H1 (cell line): ENCODE measurements around the gene SMIM31. TPM values are rescaled to one million over a fixed set of nuclear protein-coding genes. Genes with fewer than 3 reads are reported as not detected.

Experiments
- CTCF ChIA-PET: fragments of 300-600 bp; sonication (Branson Sonifier 250); formaldehyde crosslinking; loops from one replicate; lab custom pipeline; 2021; ENCODE audit not compliant: partially characterized antibody; lab: Charles Lee
- POLR2A ChIA-PET: fragments of 300-600 bp; sonication (Branson Sonifier 250); formaldehyde crosslinking; loops from one replicate; lab custom pipeline; 2021; ENCODE audit warnings: inconsistent platforms; ENCODE audit not compliant: partially characterized antibody; lab: Charles Lee
- DNase-seq, 2 experiments: peaks; one replicate each; pipeline versions ENCODE4 v3.0.0 to v3.0.0-alpha.2; 2010 to 2022; ENCODE audit warnings: low spot score in 2 of 2, low read depth in 1 of 2, mixed read lengths in 1 of 2
- FAIRE-seq: peaks from 2 replicates; lab custom pipeline; 2011; peaks lifted over from hg19 to GRCh38; lab: Jason Lieb, UNC
- H2AFZ ChIP-seq: 2 replicates; pipeline ENCODE4 v1.8.1; 2012; ENCODE audit warnings: low read length, inconsistent platforms
- H2AK5ac ChIP-seq: 2 replicates; pipeline ENCODE4 v1.6.1; 2013; ENCODE audit warnings: low read depth, low read length
- H2BK120ac ChIP-seq: replicated peaks from 2 replicates; pipeline ENCODE3; 2013; ENCODE audit warnings: low read depth, low read length, inconsistent platforms
- H2BK12ac ChIP-seq: 2 replicates; pipeline ENCODE4 v1.6.1; 2013; ENCODE audit warnings: low read depth, low read length
- H2BK15ac ChIP-seq: 2 replicates; pipeline ENCODE4 v1.6.1; 2013; ENCODE audit warnings: low read length
- H2BK20ac ChIP-seq: 2 replicates; pipeline ENCODE4 v1.6.1; 2013; ENCODE audit warnings: low read length
- H2BK5ac ChIP-seq: 2 replicates; pipeline ENCODE4 v1.6.1; 2013; ENCODE audit warnings: low read depth, low read length
- H3K14ac ChIP-seq: 2 replicates; pipeline ENCODE4 v1.6.1; 2013; ENCODE audit warnings: inconsistent platforms; ENCODE audit not compliant: insufficient read length
- H3K18ac ChIP-seq: 2 replicates; pipeline ENCODE4 v1.6.1; 2013; ENCODE audit warnings: low read length; ENCODE audit errors: extremely low read depth
- H3K23ac ChIP-seq: 2 replicates; pipeline ENCODE4 v1.6.1; 2013; ENCODE audit warnings: inconsistent platforms; ENCODE audit not compliant: insufficient read length
- H3K23me2 ChIP-seq: 2 replicates; pipeline ENCODE4 v1.6.1; 2013; ENCODE audit warnings: low read depth, low read length
- H3K27ac ChIP-seq: 2 replicates; pipeline ENCODE4 v1.6.1; 2011; ENCODE audit warnings: low read depth, low read length, inconsistent platforms
- H3K27me3 ChIP-seq, 4 experiments: replicated peaks in 1 of 4; 1 replicate in 1 of 4; 2 replicates in 3 of 4; pipeline versions ENCODE4 v1.6.1 to v1.8.1; 2011 to 2013; ENCODE audit warnings: low read length in 3 of 4, mild to moderate bottlenecking in 3 of 4, inconsistent platforms in 2 of 4, mixed read lengths in 2 of 4, moderate library complexity in 1 of 4; ENCODE audit not compliant: control insufficient read depth in 3 of 4, insufficient read depth in 3 of 4; ENCODE audit errors: extremely low read depth in 1 of 4
- H3K36me3 ChIP-seq, 4 experiments: 2 replicates each; pipeline versions ENCODE4 v1.6.1 to v1.8.1; 2011 to 2013; ENCODE audit warnings: mild to moderate bottlenecking in 4 of 4, low read length in 3 of 4, moderate library complexity in 2 of 4, control low read depth in 1 of 4, inconsistent platforms in 1 of 4; ENCODE audit not compliant: insufficient read depth in 4 of 4, control insufficient read depth in 2 of 4
- H3K4ac ChIP-seq: replicated peaks from 2 replicates; pipeline ENCODE3; 2013; ENCODE audit warnings: low read length, low read depth, mixed read lengths, inconsistent platforms; ENCODE audit not compliant: insufficient read length
- H3K4me1 ChIP-seq, 4 experiments: replicated peaks in 1 of 4; 1 replicate in 1 of 4; 2 replicates in 3 of 4; pipeline versions ENCODE4 v1.6.1 to v1.8.1; 2011 to 2013; ENCODE audit warnings: low read length in 3 of 4, inconsistent platforms in 2 of 4, mixed read lengths in 1 of 4; ENCODE audit not compliant: insufficient read depth in 4 of 4, control insufficient read depth in 3 of 4
- H3K4me2 ChIP-seq, 2 experiments: 2 replicates each; pipeline versions ENCODE4 v1.6.1 to v1.8.1; 2011 to 2013; ENCODE audit warnings: low read depth in 2 of 2, low read length in 2 of 2, control low read depth in 1 of 2, inconsistent platforms in 1 of 2, mild to moderate bottlenecking in 1 of 2; ENCODE audit not compliant: insufficient read depth in 1 of 2
- H3K4me3 ChIP-seq, 4 experiments: fragments of 200-600, 300-600 bp in 1 of 4; sonication (generic), shearing (Covaris generic), sonication (Bioruptor Twin) in 1 of 4; 2 replicates each; pipeline versions ENCODE4 v1.5.1 to v1.8.1; 2011 to 2016; ENCODE audit warnings: low read length in 4 of 4, low read depth in 3 of 4, control low read depth in 2 of 4, inconsistent platforms in 2 of 4, mild to moderate bottlenecking in 2 of 4, mixed read lengths in 1 of 4, moderate library complexity in 1 of 4; ENCODE audit not compliant: insufficient read depth in 2 of 4; ENCODE audit errors: extremely low read depth in 1 of 4
- H3K56ac ChIP-seq: replicated peaks from 2 replicates; pipeline ENCODE3; 2013; ENCODE audit warnings: low read depth, mild to moderate bottlenecking, mixed read lengths, low read length, inconsistent platforms; ENCODE audit not compliant: insufficient read length
- H3K79me1 ChIP-seq: 2 replicates; pipeline ENCODE4 v1.6.1; 2013; ENCODE audit warnings: low read depth, low read length, control low read depth
- H3K79me2 ChIP-seq, 2 experiments: 2 replicates each; pipeline versions ENCODE4 v1.6.1 to v1.8.1; 2012 to 2013; ENCODE audit warnings: low read length in 2 of 2, mild to moderate bottlenecking in 2 of 2, inconsistent platforms in 1 of 2; ENCODE audit not compliant: insufficient read depth in 2 of 2, control insufficient read depth in 1 of 2
- H3K9ac ChIP-seq, 4 experiments: replicated peaks in 1 of 4; 1 replicate in 1 of 4; 2 replicates in 3 of 4; pipeline versions ENCODE4 v1.6.1 to v1.8.1; 2011 to 2013; ENCODE audit warnings: low read depth in 3 of 4, low read length in 3 of 4, control low read depth in 2 of 4, mild to moderate bottlenecking in 2 of 4, moderate library complexity in 2 of 4, inconsistent platforms in 1 of 4; ENCODE audit errors: extremely low read depth in 1 of 4
- H3K9me3 ChIP-seq, 2 experiments: 2 replicates each; pipeline versions ENCODE4 v1.6.1 to v1.8.1; 2012 to 2013; ENCODE audit warnings: mild to moderate bottlenecking in 2 of 2, moderate library complexity in 2 of 2, control low read depth in 1 of 2, inconsistent platforms in 1 of 2, low read depth in 1 of 2, low read length in 1 of 2, mixed read lengths in 1 of 2; ENCODE audit not compliant: insufficient read depth in 2 of 2
- H4K20me1 ChIP-seq, 2 experiments: replicated peaks in 1 of 2; 2 replicates each; pipeline versions ENCODE3 to v1.8.1; 2011 to 2013; ENCODE audit warnings: inconsistent platforms in 2 of 2, low read length in 2 of 2, mild to moderate bottlenecking in 1 of 2; ENCODE audit not compliant: insufficient read depth in 2 of 2, control insufficient read depth in 1 of 2
- H4K5ac ChIP-seq: 2 replicates; pipeline ENCODE4 v1.6.1; 2013; ENCODE audit warnings: low read length, low read depth, mixed read lengths, inconsistent platforms; ENCODE audit not compliant: insufficient read length
- H4K8ac ChIP-seq: 2 replicates; pipeline ENCODE4 v1.8.0; 2013; ENCODE audit warnings: mild to moderate bottlenecking, moderate library complexity, low read length, inconsistent platforms; ENCODE audit not compliant: insufficient read depth; ENCODE audit errors: extremely low read depth
- H4K91ac ChIP-seq: replicated peaks from 2 replicates; pipeline ENCODE3; 2013; ENCODE audit warnings: low read length, mixed read lengths, inconsistent platforms; ENCODE audit not compliant: insufficient read length
- CBX8 ChIP-seq: fragments of 300-800, 300-1000 bp; sonication (generic); IDR thresholded peaks from 2 replicates; pipeline ENCODE4 v1.7.1; 2016; ENCODE audit warnings: low read depth, low read length, borderline replicate concordance
- GTF2F1 ChIP-seq: IDR thresholded peaks from 2 replicates; pipeline ENCODE4 v1.6.1; 2012; ENCODE audit warnings: low read depth, low read length, improper control_type of control experiment, borderline replicate concordance
- KDM1A ChIP-seq: fragments of 200-600, 300-600 bp; sonication (generic); IDR thresholded peaks from 2 replicates; pipeline ENCODE4 v1.7.1; 2016; ENCODE audit warnings: mild to moderate bottlenecking, low read length, borderline replicate concordance
- POLR2AphosphoS5 ChIP-seq: IDR thresholded peaks from 2 replicates; pipeline ENCODE4 v1.6.1; 2011; ENCODE audit warnings: low read depth, low read length
- TAF1 ChIP-seq: IDR thresholded peaks from 2 replicates; pipeline ENCODE4 v1.6.1; 2011; ENCODE audit warnings: mild to moderate bottlenecking, low read depth, low read length
- TEAD4 ChIP-seq: IDR thresholded peaks from 2 replicates; pipeline ENCODE4 v1.6.1; 2012; ENCODE audit warnings: low read depth, low read length, inconsistent platforms, mixed read lengths
- WGBS, 2 experiments: shearing (Covaris generic) in 1 of 2; methylation state at CpG; one replicate each; pipeline versions ENCODE4 v1.1.6 to v1.1.7; 2013 to 2015; ENCODE audit warnings: low lambda C conversion rate in 2 of 2, mixed read lengths in 2 of 2, inconsistent platforms in 1 of 2, low coverage in 1 of 2, missing lambda C conversion rate in 1 of 2; ENCODE audit not compliant: insufficient replicate concordance in 2 of 2, insufficient coverage in 1 of 2, insufficient read length in 1 of 2; ENCODE audit errors: extremely low coverage in 1 of 2, missing lambda C conversion rate in 1 of 2; 5-methylcytosine and 5-hydroxymethylcytosine counted together
- polyA plus RNA-seq, 7 experiments: library from polyadenylated mRNA; depleted of rRNA in 3 of 7; stranded (reverse) in 5 of 7; unstranded in 2 of 7; fragments of >200 nt in 5 of 7; fragments of 200-250 nt in 2 of 7; gene quantifications; 1 replicate in 5 of 7; 2 replicates in 1 of 7; 4 replicates in 1 of 7; pipeline versions ENCODE4 v1.2.1 to v1.2.3, GENCODE V29; 2011 to 2013; ENCODE audit warnings: missing spikeins in 2 of 7, mixed read lengths in 2 of 7
- total RNA-seq: library from RNA; stranded (reverse); fragmentation: NEBNext Ultra II Directional; extraction: Animal tissue kit (Norgen Biotek cat#: 25700); gene quantifications from 2 replicates; pipeline ENCODE4 v1.2.1, GENCODE V29; 2021

Gene SMIM31
- total and polyA plus RNA-seq, 2 of the 8 experiments (the other 6 are each of a cell fraction or from before 2014, with no cell fraction given): not detected

DNA sequence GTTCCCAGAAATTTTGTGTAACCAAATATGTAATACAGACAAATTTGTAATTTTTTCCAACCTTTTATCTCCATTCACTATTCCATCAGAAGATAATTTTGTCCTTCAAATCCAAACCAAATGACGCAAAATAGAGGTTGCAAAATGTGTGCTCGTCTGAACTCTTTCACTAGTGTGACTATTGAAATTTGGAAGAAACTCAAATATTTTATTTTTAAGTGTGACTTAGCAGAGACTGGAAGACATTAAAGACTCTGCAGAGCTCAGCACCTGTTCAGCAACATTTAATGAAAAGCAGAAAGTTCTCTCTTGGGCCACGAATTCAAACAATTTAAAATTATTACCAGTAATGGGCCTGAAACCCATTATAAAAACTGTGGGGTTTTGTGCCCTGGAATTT lies 93.1 kb downstream of the SMIM31 start:
- no peak overlapping the region for H4K8ac ChIP-seq
- H3K36me3 ChIP-seq: no peaks in the 10 kb centered on the region
- no peak overlapping the region for H2AFZ ChIP-seq
- no peak overlapping the region for H3K56ac ChIP-seq
- H4K5ac ChIP-seq: no peak overlapping the region
- H2BK5ac ChIP-seq: no peak overlapping the region
- no peak overlapping the region for H2BK120ac ChIP-seq
- H3K18ac ChIP-seq: no peak overlapping the region
- DNase-seq (no peak), FAIRE-seq (no peak)
- no peak overlapping the region for H2BK20ac ChIP-seq
- no peak overlapping the region for H3K14ac ChIP-seq
- no peaks in the 10 kb centered on the region for H4K20me1 ChIP-seq
- no peak overlapping the region for H3K4ac ChIP-seq
- no peak overlapping the region for H3K4me2 ChIP-seq
- no peak overlapping the region for H3K9ac ChIP-seq
- H2AK5ac ChIP-seq: no peak overlapping the region
- POLR2A ChIA-PET: interaction anchor here (1.6 to 1.8 kb wide), 2 partner anchors 20 to 130 kb away, joined by 3 read pairs; partner anchors contain the start of gene TRIM61
- no peak overlapping the region for H2BK12ac ChIP-seq
- no peaks in the 10 kb centered on the region; the same call in 1 of the 2 replicates for H3K23me2 ChIP-seq
- H2BK15ac ChIP-seq: no peak overlapping the region
- no peaks in the 10 kb centered on the region for H3K79me1 ChIP-seq
- no peaks in the 10 kb centered on the region for H3K27me3 ChIP-seq
- no peak overlapping the region for H3K27ac ChIP-seq
- no peaks in the 10 kb centered on the region for H3K79me2 ChIP-seq
- 85% methylated on average over 3 of the region's 3 CpGs; no CpG with 5 or more reads in 1 of the 2 experiments for WGBS, 2 experiments
- CTCF ChIA-PET: interaction anchor here (1.4 kb wide), 1 partner anchor 78 kb away, joined by 5 read pairs; no protein-coding TSS in a partner anchor
- H3K4me1 ChIP-seq: peaks cover 0 to 2% (median 0%) of the 10 kb centered on the region in 4 experiments; a peak in 2 of 7 replicates
- H4K91ac ChIP-seq: no peak overlapping the region
- H3K4me3 ChIP-seq: no peak overlapping the region
- H3K23ac ChIP-seq: no peak overlapping the region
- H3K9me3 ChIP-seq: no peaks in the 10 kb centered on the region
- TF ChIP-seq CBX8: no peak
- no peak for TF ChIP-seq TAF1
- TF ChIP-seq POLR2AphosphoS5: no peak
- TF ChIP-seq GTF2F1: no peak
- no peak for TF ChIP-seq KDM1A
- TF ChIP-seq TEAD4: no peak
